ENCODE measurements around the gene ANKRD42. TPM values are rescaled to one million over a fixed set of nuclear protein-coding genes. Genes with fewer than 3 reads are reported as not detected.

Gene ANKRD42
- total and polyA plus RNA-seq, 9 of the 15 experiments (the other 6 are each of a cell fraction or from before 2014, with no cell fraction given): 2.8 to 9.1 (median 6.1) TPM

- peak in 1 of 3 experiments; percentile 61; a peak in 2 of 6 replicates for TF ChIP-seq ZBTB11 (CRISPR knock-in tag; IDR thresholded peaks at IDR 0.05)
- TF ChIP-seq ZNF639 (CRISPR knock-in tag; conservative IDR thresholded peaks at IDR 0.05 in 1 of 2, IDR thresholded peaks at IDR 0.05 in 1 of 2): peak in 1 of 2 experiments; percentile 12; a peak in 1 of 4 replicates
- TF ChIP-seq ZNF740 (CRISPR knock-in tag; IDR thresholded peaks at IDR 0.05): peak; percentile 53; the same call in 1 of the 2 replicates
- no peak for TF ChIP-seq ZNF740 (tag; IDR thresholded peaks at IDR 0.05)
- TF ChIP-seq BRCA1 (IDR thresholded peaks at IDR 0.05): no peak
- TF ChIP-seq BRCA1 (CRISPR knock-in tag; IDR thresholded peaks at IDR 0.05): no peak
- no peak for TF ChIP-seq SLC30A9 (CRISPR knock-in tag; IDR thresholded peaks at IDR 0.05)
- peak; percentile 62 for TF ChIP-seq POLR2B (IDR thresholded peaks at IDR 0.05; ENCODE audit: low read depth, partially characterized antibody)
- TF ChIP-seq SMARCC2 (IDR thresholded peaks at IDR 0.05; ENCODE audit: low read depth): 0 out of 2 replicates have a peak, but pooled peaks have one; percentile 19
- TF ChIP-seq ASH1L (IDR thresholded peaks at IDR 0.05; ENCODE audit: borderline replicate concordance, low read depth, partially characterized antibody): peak; percentile 44
- 0 out of 4 replicates have a peak, but pooled peaks of 1 of the 2 experiments have one; percentile 69 for TF ChIP-seq MLX (CRISPR knock-in tag; conservative IDR thresholded peaks at IDR 0.05)
- TF ChIP-seq HBP1 (CRISPR knock-in tag; IDR thresholded peaks at IDR 0.05): 0 out of 2 replicates have a peak, but pooled peaks have one; percentile 41
- TF ChIP-seq KAT7 (CRISPR knock-in tag; IDR thresholded peaks at IDR 0.05; ENCODE audit: borderline replicate concordance): 0 out of 2 replicates have a peak, but pooled peaks have one; percentile 41
- 0 out of 2 replicates have a peak, but pooled peaks have one; percentile 58 for TF ChIP-seq TCF15 (CRISPR knock-in tag; IDR thresholded peaks at IDR 0.05)
Measured at GRCh38 chr11:83193315-83194280, at the start of gene ANKRD42 (continued).
